ENCODE data around the gene SLC13A3.

- no peak for TF ChIP-seq EZH2phosphoT487 (IDR thresholded peaks at IDR 0.05)
- peak; percentile 96 for TF ChIP-seq CTCF (IDR thresholded peaks at IDR 0.05)
These were observed 88.7 kb downstream of the SLC13A3 start for GRCh38 chr20:46562373-46563169.

Data from neural progenitor cell (in vitro differentiated cells).